ENCODE data around the gene PRKCE.

PRKCE gene

GRCh38 chr2:46136953-46137352 is 485.5 kb downstream of the PRKCE start:
- no peak for DNase-seq

GRCh38 chr2:46142546-46143428 is 491.3 kb downstream of the PRKCE start:
- DNase-seq = no peak

GRCh38 chr2:46143429-46144132 is 492.1 kb downstream of the PRKCE start:
- DNase-seq = no peak

GRCh38 chr2:46144133-46144800 is 492.8 kb downstream of the PRKCE start:
- no peak for DNase-seq

GRCh38 chr2:46145017-46145416 is 493.5 kb downstream of the PRKCE start:
- no peak for DNase-seq

- DNase-seq = no peak
These were observed 494.4 kb downstream of the PRKCE start for GRCh38 chr2:46145840-46146239.

- no peak for DNase-seq
These were observed 495.5 kb downstream of the PRKCE start for GRCh38 chr2:46146866-46147502.

- DNase-seq = no peak
These were observed 496.3 kb downstream of the PRKCE start for GRCh38 chr2:46147626-46148368.

- no peak for DNase-seq
These were observed 496.9 kb downstream of the PRKCE start for GRCh38 chr2:46148369-46148736.

GRCh38 chr2:46150445-46150955 is 499.0 kb downstream of the PRKCE start:
- DNase-seq = no peak

- no peak for DNase-seq
These were observed 500.1 kb downstream of the PRKCE start for GRCh38 chr2:46151577-46151976.

GRCh38 chr2:46153996-46154753 is 502.7 kb downstream of the PRKCE start:
- DNase-seq = no peak

- no peak for DNase-seq
These were observed 505.8 kb downstream of the PRKCE start for GRCh38 chr2:46157072-46157965.

GRCh38 chr2:46157966-46158310 is 506.5 kb downstream of the PRKCE start:
- no peak for DNase-seq

GRCh38 chr2:46158661-46159060 is 507.2 kb downstream of the PRKCE start:
- DNase-seq = no peak

GRCh38 chr2:46160326-46160725 is 508.9 kb downstream of the PRKCE start:
- no peak for DNase-seq

GRCh38 chr2:46161315-46161714 is 509.8 kb downstream of the PRKCE start:
- DNase-seq = no peak

- no peak for DNase-seq
These were observed 510.4 kb downstream of the PRKCE start for GRCh38 chr2:46161911-46162310.

GRCh38 chr2:46162329-46163097 is 511.0 kb downstream of the PRKCE start:
- no peak for DNase-seq

GRCh38 chr2:46163098-46163430 is 511.6 kb downstream of the PRKCE start:
- DNase-seq = no peak

Data from DMS79 treated with DMSO at 0.1 percent for 48 hours (cell line).